Stomach (tissue), 9 donors: Measurements from ENCODE around the gene RAB4A. TPM values are rescaled to one million over a fixed set of nuclear protein-coding genes. Genes with fewer than 3 reads are reported as not detected.

ENCODE experiments used
- DNase-seq, 2 donors: peaks; one replicate each; pipeline versions ENCODE4 v3.0.0 to v3.0.0-alpha.2; 2013 to 2019
- H3K27ac ChIP-seq, 5 donors: fragments of 200-600 bp in 4 of 5; sonication (generic) in 4 of 5; one replicate each; pipeline ENCODE4 v1.5.1; 2013 to 2019; ENCODE audit warnings: mild to moderate bottlenecking in 1 of 5, moderate library complexity in 1 of 5
- H3K27me3 ChIP-seq, 3 donors: fragments of 200-600 bp; sonication (generic); one replicate each; pipeline ENCODE4 v1.5.1; 2017 to 2019; ENCODE audit warnings: mixed run types in 1 of 3
- H3K36me3 ChIP-seq, 4 donors: fragments of 200-600 bp; sonication (generic); 1 replicate in 3 of 4; 2 replicates in 1 of 4; pipeline ENCODE4 v1.5.1; 2016 to 2019
- H3K4me1 ChIP-seq, 4 donors: fragments of 200-600 bp; sonication (generic); one replicate each; pipeline ENCODE4 v1.5.1; 2016 to 2019
- H3K4me3 ChIP-seq, 4 donors: fragments of 200-600 bp; sonication (generic) in 3 of 4; one replicate each; pipeline ENCODE4 v1.5.1; 2016 to 2019; ENCODE audit warnings: mild to moderate bottlenecking in 1 of 4
- H3K9me3 ChIP-seq, 4 donors: fragments of 200-600 bp; sonication (generic); one replicate each; pipeline ENCODE4 v1.5.1; 2016 to 2019
- EP300 ChIP-seq: sonication (generic); formaldehyde crosslinking; IDR thresholded peaks from one replicate; pipeline ENCODE4 v1.6.1; 2017; ENCODE audit warnings: antibody characterized with exemption
- POLR2A ChIP-seq, 4 donors: fragments of 450-650 bp; IDR thresholded peaks; one replicate each; pipeline ENCODE4 v1.6.1; 2016; ENCODE audit warnings: antibody characterized with exemption in 4 of 4, control low read depth in 2 of 4, mild to moderate bottlenecking in 1 of 4, moderate library complexity in 1 of 4
- POLR2AphosphoS5 ChIP-seq, 3 donors: sonication (generic); formaldehyde crosslinking; IDR thresholded peaks; one replicate each; pipeline ENCODE4 v1.6.1; 2016; ENCODE audit warnings: antibody characterized with exemption in 3 of 3
- WGBS, 5 donors: extraction: QIAGEN DNeasy Blood & Tissue Kit in 3 of 5; methylation state at CpG; one replicate each; pipeline versions ENCODE4 v1.1.5 to v1.1.7; 2013 to 2018; 5-methylcytosine and 5-hydroxymethylcytosine counted together
- intact Hi-C: fragments of 100-400 bp; cut with DNase I; formaldehyde crosslinking; loops from one replicate; pipeline ENCODE4 v1.15.1; 2023; ENCODE audit warnings: low total_unique reads
- polyA plus RNA-seq, 3 donors: library from polyadenylated mRNA; stranded (reverse); fragments of 200-250 nt; gene quantifications; one replicate each; pipeline ENCODE4 v1.2.3, GENCODE V29; 2013
- total RNA-seq, 5 donors: library from RNA; depleted of rRNA; stranded (reverse); fragments of >200 nt; gene quantifications; one replicate each; pipeline versions ENCODE4 v1.1.0 to v1.2.3, GENCODE V29; 2014 to 2016
- TF ChIP-seq, protein P1 (sequence below), 7 experiments: fragments of 450-650 bp in 4 of 7; fragments of 200-600 bp in 3 of 7; sonication (generic) in 3 of 7; IDR thresholded peaks; one replicate each; pipeline ENCODE4 v1.5.1; 2016 to 2019; ENCODE audit warnings: antibody characterized with exemption in 7 of 7, control low read depth in 2 of 7, mild to moderate bottlenecking in 1 of 7
- donor health status: healthy with polysubstance abuse.
- donor health status: Bipolar disorder and iron deficiency.
- donor health status: healthy.

Gene RAB4A
- total and polyA plus RNA-seq, 8 donors = 24.1 to 277 (median 46.8) TPM

DNA sequence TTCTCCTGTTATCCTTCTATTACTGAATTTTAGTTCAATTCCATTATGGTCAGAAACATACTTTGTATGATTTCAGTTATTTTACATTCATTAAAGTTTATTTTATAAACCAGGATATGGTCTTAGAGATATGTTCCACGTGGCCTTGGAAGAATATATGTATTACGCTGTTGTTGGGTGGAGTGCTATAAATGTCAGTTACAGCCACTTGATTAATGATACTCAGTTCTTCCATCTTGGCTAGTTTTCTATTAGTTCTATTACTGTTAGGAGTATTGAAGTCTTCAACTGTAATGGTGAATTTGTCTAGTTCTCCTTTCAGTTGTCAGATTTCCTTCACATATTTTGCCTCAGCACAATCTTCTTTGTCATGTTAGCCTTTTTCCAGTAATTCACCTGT is 45.3 kb downstream of the RAB4A start:
- no peak for DNase-seq
- Histone ChIP-seq H3K4me1 (no peaks in the 10 kb centered on the region), H3K27me3 (no peaks in the 10 kb centered on the region), H3K36me3 (peaks cover 8 to 66% (median 52%) of the 10 kb centered on the region in 4 donors), H3K9me3 (no peaks in the 10 kb centered on the region), H3K27ac (no peak overlapping the region), H3K4me3 (no peak overlapping the region)
- WGBS, 5 donors = 67 to 92% (median 88%) methylated on average over 2 of the region's 2 CpGs
- intact Hi-C loops = no loop called here
- TF ChIP-seq POLR2A (IDR thresholded peaks at IDR 0.05) (no peak), POLR2AphosphoS5 (IDR thresholded peaks at IDR 0.05) (no peak), EP300 (no peak)
- TF ChIP-seq, protein P1, sequence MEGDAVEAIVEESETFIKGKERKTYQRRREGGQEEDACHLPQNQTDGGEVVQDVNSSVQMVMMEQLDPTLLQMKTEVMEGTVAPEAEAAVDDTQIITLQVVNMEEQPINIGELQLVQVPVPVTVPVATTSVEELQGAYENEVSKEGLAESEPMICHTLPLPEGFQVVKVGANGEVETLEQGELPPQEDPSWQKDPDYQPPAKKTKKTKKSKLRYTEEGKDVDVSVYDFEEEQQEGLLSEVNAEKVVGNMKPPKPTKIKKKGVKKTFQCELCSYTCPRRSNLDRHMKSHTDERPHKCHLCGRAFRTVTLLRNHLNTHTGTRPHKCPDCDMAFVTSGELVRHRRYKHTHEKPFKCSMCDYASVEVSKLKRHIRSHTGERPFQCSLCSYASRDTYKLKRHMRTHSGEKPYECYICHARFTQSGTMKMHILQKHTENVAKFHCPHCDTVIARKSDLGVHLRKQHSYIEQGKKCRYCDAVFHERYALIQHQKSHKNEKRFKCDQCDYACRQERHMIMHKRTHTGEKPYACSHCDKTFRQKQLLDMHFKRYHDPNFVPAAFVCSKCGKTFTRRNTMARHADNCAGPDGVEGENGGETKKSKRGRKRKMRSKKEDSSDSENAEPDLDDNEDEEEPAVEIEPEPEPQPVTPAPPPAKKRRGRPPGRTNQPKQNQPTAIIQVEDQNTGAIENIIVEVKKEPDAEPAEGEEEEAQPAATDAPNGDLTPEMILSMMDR (IDR thresholded peaks at IDR 0.05) = no peak

DNA sequence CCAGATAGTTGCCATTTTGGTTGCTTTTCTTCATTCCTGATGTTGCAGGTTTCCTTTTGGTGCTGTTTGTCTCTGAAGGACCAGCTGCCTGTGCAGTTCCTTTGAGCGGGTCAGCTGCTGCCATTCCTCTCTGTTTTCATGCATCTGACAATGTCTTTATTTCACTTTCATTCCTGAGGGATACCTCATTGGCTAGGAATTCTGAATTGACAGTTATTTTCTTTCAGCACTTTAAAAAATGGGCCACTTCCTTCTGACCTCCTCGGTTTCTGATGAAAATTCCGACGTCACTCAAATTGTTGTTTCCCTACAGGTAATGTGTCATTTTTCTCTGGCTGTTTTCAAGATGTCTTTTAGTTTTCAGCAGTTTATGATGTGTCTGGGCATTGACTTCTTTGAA is 47.1 kb downstream of the RAB4A start:
- WGBS, 5 donors = 87 to 94% (median 90%) methylated on average over 4 of the region's 4 CpGs
- no peak overlapping the region for H3K4me3 ChIP-seq
- H3K9me3 ChIP-seq = no peaks in the 10 kb centered on the region
- intact Hi-C loops = no loop called here
- no peaks in the 10 kb centered on the region for H3K4me1 ChIP-seq
- H3K27me3 ChIP-seq = no peaks in the 10 kb centered on the region
- H3K36me3 ChIP-seq = peaks cover 13 to 62% (median 49%) of the 10 kb centered on the region in 4 donors
- no peak for DNase-seq
- no peak overlapping the region for H3K27ac ChIP-seq
- no peak for TF ChIP-seq POLR2A (IDR thresholded peaks at IDR 0.05)
- no peak for TF ChIP-seq POLR2AphosphoS5 (IDR thresholded peaks at IDR 0.05)
- TF ChIP-seq EP300 = no peak
- TF ChIP-seq, protein P1 (IDR thresholded peaks at IDR 0.05) = no peak

DNA sequence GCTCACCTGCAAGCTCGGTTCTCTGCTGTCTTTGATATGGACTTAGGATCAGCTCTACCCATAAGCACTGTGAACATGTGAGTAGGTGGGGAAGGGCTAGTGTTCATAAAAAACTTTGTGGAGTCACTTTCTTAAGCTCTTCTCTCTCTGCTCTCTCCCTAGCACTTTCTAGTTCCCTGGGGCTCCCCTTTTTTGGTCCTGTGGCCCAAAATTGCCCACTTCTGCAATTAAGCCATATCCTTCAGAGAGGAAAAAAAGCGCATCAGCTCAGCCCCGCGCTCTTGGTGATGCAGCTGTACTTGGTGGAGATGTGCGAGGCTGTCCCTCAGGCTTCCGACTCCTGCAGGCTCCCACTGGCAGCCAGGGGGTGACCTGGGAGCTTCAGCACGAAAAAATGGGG is 48.6 kb downstream of the RAB4A start:
- H3K27me3 ChIP-seq = no peaks in the 10 kb centered on the region
- H3K27ac ChIP-seq = no peak overlapping the region
- no peak overlapping the region for H3K4me3 ChIP-seq
- H3K36me3 ChIP-seq = peaks cover 13 to 65% (median 55%) of the 10 kb centered on the region in 4 donors
- DNase-seq = no peak
- no peaks in the 10 kb centered on the region for H3K4me1 ChIP-seq
- no peak for TF ChIP-seq POLR2AphosphoS5 (IDR thresholded peaks at IDR 0.05)
- TF ChIP-seq, protein P1 (IDR thresholded peaks at IDR 0.05) = no peak
- no peak for TF ChIP-seq EP300
- no peak for TF ChIP-seq POLR2A (IDR thresholded peaks at IDR 0.05)
- intact Hi-C loops = no loop called here
- H3K9me3 ChIP-seq = no peaks in the 10 kb centered on the region
- WGBS, 5 donors = 90 to 94% (median 93%) methylated on average over 7 of the region's 7 CpGs

DNA sequence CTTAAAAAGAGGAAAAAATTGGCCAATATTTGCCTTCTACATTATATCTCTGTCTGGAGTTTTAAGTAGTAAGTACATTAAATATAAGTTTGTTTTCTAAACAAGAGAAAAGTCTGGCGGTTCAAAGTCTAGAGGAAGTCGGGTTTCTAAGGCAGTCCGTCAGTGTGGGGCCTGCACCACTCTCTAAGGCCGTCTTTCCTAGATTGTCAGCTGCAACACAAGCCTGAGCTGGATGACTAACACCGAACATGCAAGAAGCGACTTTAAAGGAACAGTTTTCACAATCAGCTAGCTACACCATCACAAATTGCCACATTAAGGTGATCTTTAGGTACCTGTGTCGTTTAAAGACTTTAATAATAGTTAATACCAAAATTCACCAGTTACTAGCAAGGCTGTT is 52.3 kb downstream of the RAB4A start:
- WGBS, 5 donors = 50 to 80% (median 64%) methylated on average over 7 of the region's 7 CpGs
- H3K4me1 ChIP-seq = peaks cover 0 to 10% (median 0%) of the 10 kb centered on the region in 4 donors
- no peak overlapping the region for H3K27ac ChIP-seq
- no peak overlapping the region for H3K4me3 ChIP-seq
- H3K36me3 ChIP-seq = peaks cover 16 to 75% (median 66%) of the 10 kb centered on the region in 4 donors
- TF ChIP-seq POLR2A (IDR thresholded peaks at IDR 0.05) (no peak), EP300 (no peak), POLR2AphosphoS5 (IDR thresholded peaks at IDR 0.05) (no peak)
- TF ChIP-seq, protein P1 (IDR thresholded peaks at IDR 0.05) = no peak
- peak in 1 of 2 donors; percentile 51 for DNase-seq
- intact Hi-C loops = no loop called here
- H3K27me3 ChIP-seq = no peaks in the 10 kb centered on the region
- no peaks in the 10 kb centered on the region for H3K9me3 ChIP-seq
